Fibroblast of skin of back (primary cell): ENCODE data around the gene CACNA2D4. TPM values are rescaled to one million over a fixed set of nuclear protein-coding genes. Genes with fewer than 3 reads are reported as not detected.
"Not testable (repeated sequence)": the region's sequence is repeated elsewhere in the genome, so short reads cannot be mapped to it uniquely, and the experiment has no call there.

Experiments
- DNase-seq: peaks from one replicate; pipeline ENCODE4 v3.0.0-alpha.2; 2013
- polyA plus RNA-seq, 2 experiments: library from polyadenylated mRNA; unstranded; fragments of 120-200 nt; gene quantifications; one replicate each; pipeline ENCODE4 v1.2.1, GENCODE V29; 2013; ENCODE audit not compliant: insufficient read length in 2 of 2

The CACNA2D4 gene
- 0.07 TPM for polyA plus RNA-seq (2013, experiment 1 of 2; ENCODE audit: insufficient read length)
- not detected for polyA plus RNA-seq (2013, experiment 2 of 2; ENCODE audit: insufficient read length)

DNA sequence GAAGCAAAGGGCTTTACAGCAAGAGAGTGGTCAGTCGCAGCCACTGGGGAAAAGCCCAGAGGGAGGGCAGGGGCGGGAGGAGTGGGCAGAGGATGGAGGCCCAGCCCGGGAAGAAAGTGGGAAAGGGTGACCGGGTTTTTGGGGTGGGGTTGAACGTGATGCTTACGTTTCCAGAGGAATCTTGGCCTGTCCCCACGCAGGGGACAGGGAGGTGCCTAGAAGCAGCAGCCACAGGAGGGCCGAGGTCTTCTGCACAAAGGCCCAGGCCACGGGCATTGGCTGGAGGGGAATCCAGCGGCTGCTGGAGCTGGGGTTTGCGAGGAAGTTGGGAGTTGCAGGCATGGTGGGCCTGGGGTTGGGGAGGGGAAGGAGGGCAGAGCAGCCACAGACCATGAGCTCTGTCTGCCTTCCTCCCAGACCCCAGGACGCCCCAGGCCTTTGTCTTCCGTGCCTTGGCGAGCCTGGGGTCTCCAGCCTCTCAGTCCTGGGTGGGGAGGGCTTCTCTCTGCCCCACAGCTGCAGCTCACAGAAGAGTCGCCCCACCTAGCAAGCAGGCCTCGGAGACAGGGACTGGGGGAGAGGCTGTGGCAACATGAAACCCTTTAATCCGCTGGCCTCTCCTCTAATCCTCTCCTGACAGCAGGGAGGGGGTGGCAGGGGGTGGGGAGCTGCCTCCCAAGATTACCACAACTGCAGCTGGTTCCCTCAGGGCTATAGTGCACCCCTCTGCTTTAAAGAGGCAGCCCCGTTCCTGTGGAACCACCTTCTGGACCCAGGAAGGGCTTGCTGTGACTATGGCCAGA lies at the start of gene CACNA2D4:
CACNA2D4 (minus strand) TSS at position 572 of the 803 bp plus-strand sequence; CDS start at position 393, 179 bp downstream.
- no peak for DNase-seq

DNA sequence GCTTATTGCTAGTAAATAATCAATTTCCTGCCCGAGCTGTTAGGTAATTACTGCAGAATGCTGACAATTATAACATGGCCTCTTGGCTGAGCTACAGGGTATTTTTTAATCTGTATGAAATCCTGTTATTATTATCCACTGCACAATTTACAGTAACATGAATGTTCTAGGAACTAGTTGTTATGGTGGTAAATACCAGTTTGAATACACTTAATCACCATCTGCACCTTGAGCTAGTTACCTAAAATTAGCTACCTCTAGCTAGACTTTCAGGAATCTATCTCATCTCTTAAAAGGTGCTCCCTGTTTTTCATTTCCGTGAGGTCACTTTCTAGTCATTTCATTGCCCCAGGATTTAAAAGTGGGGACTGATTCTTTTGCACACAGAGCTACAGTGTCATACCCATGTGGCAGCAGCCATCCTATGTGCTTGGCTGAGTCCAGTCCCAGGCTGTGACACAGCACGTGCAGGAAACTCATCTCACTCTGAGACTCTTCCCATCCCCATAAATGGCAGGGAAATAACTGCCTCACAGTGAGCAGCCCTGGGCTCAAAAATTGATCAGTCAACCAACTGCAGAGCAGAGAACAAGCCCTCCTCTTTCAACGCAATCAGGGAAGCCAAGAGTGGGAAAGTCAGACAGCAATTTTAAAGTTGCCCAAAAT lies 48.2 kb upstream of the CACNA2D4 start:
- DNase-seq: no peak

- no peak for DNase-seq
Measured at GRCh38 chr12:1965916-1966315, 47.5 kb upstream of the CACNA2D4 start.

- no peak for DNase-seq
Measured at GRCh38 chr12:1962051-1963020, 43.9 kb upstream of the CACNA2D4 start.

GRCh38 chr12:1956716-1957115 lies 38.3 kb upstream of the CACNA2D4 start:
- no peak for DNase-seq

- no peak for DNase-seq
Measured at GRCh38 chr12:1949771-1950470, 31.5 kb upstream of the CACNA2D4 start.

DNA sequence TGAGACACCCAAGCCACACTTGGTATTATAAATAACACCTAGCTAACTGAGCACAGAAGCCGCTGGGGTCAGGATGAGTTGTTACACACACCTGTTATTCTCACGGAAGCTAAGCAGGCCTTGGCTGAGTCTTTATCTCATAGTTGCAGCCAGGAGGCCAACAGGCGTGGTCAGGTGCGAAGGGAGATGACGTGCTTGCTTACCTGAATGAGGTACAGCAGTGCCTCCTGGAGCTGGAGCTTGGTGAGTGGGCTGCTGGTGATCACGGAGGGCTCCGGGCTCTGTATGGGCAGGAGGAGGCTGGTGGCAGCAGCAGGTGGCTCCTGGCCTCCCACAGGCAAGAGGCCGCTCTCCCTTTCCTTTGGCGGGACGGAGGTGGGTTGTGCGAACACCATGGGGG lies 30.4 kb upstream of the CACNA2D4 start:
- DNase-seq: no peak

- peak; percentile 64 for DNase-seq
Measured at GRCh38 chr12:1947081-1947480, 28.6 kb upstream of the CACNA2D4 start.

GRCh38 chr12:1946296-1946695 lies 27.8 kb upstream of the CACNA2D4 start:
- no peak for DNase-seq

GRCh38 chr12:1945502-1945901 lies 27.1 kb upstream of the CACNA2D4 start:
- DNase-seq: not testable (repeated sequence)

DNA sequence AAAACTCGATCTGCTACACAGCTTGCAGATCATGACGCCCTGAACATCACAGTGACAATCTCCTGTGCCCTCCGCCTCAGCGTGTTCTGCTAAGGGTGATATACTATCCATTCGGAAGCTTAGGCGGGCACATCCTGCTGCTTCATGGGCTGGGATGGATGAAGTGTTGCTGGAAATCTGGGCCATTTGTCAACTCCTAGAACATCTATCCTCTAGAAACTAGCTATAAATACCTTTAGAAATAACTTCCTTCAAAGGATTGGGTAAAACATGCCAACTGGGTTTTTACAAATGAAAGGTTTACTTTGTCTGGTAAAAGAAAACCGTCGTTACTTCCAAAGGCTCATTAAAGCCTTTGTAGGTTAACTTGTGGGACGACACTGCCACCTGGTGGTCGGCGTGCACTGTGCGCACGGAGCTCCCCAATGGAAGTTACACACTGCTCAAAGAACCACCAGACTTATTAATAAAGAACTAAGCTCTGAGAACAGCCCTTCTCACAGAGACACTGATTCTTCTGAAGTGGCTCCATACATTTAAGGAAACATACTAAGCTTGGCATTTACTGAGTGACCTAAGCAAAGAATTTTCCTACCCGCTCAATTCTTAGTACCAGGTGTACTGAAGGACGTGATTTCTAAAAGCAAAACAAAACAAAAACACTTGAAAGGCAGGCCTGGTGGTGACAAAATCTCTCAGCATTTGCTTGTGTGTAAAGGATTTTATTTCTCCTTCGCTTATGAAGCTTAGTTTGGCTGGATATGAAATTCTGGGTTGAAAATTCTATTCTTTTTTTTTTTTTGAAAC lies 21.6 kb upstream of the CACNA2D4 start:
- peak; percentile 69 for DNase-seq

DNA sequence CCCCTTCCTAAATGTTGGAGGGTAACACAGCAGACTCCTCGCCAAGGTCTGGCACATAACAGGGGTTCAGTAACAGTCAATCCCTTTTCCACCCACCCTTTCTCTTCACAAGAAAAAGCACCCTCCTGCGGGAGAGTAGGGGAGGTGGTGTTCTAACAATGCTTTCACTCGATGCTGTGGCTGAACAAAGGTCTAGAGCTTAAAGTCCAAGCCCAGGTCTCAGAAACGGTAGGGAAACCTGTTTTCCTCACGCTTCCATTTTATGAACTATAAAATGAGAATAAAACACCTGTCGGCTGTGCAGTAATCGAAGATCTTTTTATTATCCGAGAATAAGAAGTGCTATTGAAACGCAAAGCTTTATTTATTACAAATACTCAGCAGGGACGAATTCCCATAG lies 20.9 kb upstream of the CACNA2D4 start:
- DNase-seq: no peak

DNA sequence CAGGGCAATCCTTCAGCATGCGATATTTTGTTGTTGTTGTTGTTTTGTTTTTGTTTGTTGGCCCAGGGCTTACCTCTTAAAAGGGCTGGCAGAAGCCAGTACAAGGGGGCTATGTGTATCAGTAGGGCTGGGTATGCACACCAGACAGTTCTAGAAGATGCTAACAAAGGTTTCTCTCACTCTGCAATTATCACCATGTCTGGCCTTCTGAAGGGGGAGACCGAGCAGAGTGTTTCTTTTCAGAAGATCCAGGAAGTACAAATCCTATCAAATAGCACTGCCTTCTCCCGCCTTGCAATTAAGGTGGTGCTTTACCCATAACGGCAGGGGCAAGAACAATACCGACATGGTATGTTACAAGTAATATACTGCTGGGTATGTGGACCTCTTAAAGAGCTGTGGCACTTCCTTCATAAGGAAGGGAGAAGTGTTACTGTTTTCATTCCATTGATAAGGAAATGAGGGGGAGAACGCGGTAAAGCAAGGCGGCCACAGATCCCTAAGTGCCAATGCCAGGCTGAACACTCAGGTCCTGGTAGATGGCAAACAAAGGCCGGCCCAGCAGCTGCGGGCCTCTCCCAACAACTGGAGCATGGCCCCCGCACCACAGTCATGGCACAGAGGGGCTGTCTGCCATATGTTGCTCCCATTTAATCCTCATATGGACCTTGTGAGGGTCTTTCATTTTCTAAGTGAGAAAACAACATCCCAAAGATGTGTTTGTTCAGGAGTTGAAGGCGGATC lies 19.2 kb upstream of the CACNA2D4 start:
- DNase-seq: no peak

GRCh38 chr12:1936406-1937320 lies 18.2 kb upstream of the CACNA2D4 start:
- peak; percentile 73 for DNase-seq

DNA sequence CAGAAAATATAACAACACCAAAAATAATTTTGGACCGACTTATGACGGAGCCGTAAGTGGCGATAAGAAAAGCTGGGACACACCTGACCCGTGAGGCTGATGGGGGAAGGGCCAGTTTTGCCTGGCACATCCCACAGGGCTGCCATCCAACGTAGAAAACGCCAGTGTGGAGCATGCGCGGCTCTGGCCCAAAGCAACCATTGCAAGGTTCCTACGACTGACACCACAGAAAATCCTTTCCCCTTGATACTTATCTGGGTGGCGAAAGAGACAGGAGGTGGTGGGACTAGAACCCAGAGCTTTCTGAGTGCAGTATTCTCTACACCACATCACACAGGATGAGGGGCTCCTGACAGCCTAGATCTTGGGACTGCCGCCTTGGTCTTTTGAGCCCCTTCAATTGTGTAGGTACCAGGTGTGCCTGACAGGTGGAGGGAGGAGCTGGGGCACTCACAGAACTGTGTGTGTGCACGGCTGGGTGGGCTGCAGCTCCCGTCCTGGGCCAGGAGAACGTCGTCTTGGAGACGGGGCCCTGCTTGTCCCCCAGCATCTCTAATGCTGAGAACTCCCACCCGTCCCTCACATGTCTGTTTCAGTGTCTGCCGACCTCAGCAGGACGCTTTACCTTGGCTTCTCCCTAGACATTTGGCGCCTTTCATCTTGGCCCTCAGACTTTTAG lies 17.4 kb upstream of the CACNA2D4 start:
- no peak for DNase-seq

DNA sequence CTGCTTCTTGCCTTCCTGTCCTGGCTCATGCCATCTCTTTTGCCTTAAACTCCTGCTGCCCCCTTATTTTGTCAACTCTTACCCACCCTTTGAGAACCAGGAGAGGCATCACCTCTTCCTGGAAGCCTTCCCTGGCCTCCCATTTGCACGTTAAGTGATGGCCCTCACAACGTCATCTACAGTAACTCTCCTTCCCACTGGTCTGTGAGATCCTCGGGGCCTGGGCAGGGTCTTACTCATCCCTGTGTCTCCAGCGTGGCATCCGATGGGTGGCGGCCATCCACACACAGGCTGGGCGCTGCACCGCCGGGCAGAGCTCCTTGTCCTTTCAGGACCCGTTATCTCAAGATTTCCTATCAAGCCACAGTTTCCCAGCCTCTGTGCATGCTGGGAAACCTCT lies 16.8 kb upstream of the CACNA2D4 start:
- no peak for DNase-seq

- no peak for DNase-seq
Measured at GRCh38 chr12:1934831-1935230, 16.4 kb upstream of the CACNA2D4 start.

DNA sequence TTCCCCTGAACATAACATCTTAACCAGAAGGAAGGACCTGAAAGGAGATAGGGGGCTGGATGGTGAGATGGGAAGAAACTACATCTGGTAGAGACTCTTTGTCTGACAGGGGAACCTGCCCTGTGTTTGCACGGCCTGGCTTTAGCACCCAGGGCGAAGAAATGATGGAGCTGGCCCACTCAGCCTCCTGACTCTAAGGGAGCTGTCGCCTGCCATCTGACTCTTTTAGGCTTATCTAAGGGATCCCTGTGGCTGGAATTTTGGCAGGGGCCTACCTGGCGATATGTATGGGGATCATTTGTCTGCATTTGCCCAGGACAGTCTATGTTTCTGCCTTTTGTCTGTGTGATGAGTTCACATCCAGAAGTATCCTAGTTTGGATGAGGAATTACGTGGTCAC lies 15.6 kb upstream of the CACNA2D4 start:
- no peak for DNase-seq
